Measurements from ENCODE around the gene NACA.

Gene NACA

DNA sequence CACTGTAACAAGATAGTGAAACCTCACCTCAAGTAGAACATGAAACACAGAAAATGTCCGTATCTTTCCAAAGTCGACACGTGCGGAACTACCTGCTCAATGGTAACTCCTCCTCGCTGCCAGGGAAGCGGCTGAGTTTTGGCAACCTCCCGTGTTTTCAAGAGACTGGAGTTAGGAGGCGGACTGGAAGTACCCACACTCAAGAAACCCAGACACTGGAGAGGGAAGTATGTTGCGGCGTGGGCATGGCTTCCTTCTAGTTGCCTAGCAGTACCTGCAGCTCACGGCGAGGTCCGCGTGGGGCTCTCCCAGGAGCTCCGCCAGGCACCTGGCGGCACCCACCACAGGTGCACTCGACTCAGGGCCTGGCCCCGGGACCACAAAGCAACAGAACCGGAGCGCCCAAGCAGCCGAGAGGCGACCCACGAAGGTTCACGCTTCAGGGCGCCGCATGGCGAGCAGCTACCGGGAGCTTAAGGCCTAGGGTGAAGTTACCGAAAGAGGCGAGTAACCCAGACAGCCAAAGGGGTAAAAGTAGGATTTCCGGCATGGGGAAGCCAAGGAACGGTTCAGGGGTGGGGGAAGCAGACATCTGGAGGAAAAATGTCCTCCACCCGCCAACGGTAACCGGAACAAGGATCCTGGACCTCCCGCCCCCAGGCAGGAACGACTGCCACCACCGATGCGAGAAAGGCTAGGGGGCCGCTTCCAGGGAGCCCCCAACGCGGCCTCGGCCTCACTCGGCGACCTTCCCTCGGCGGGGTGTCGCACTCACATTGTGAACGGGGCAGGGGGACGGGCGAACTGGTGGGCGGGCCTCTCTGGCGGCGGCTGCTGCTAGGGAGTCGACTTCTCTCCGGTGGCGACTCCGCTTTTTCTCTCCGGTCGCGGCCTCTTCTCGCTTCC, 37.6 kb downstream of the NACA start:
- no peak for DNase-seq

DNA sequence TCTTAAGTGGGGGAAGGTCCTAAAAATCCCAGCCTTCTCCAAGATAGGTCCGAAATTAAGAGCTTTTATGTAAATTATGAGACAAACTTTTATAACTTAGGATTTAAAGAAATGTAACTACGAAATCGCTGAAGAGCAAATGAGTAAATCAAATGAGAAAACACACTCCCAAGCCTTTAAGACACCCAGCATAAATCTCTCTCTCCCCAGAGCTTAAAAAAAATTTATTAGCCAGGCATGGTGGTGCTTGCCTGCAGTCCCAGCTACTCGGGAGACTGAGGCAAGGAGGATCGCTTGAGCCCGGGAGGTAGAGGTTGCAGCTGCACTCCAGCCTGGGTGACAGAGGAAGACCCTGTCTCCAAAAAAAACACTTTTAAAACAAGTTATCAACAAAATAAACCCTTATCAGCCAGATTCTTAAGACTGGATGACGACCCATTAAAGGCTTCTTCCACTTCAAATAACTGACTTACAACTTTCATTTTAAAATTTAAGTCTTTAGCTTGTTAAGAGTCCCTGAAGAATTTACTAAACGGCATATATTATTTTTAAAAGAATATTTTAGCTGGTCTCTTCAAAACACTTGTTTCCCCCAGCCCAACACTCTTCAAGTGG, 40.2 kb downstream of the NACA start:
- DNase-seq = no peak

DNA sequence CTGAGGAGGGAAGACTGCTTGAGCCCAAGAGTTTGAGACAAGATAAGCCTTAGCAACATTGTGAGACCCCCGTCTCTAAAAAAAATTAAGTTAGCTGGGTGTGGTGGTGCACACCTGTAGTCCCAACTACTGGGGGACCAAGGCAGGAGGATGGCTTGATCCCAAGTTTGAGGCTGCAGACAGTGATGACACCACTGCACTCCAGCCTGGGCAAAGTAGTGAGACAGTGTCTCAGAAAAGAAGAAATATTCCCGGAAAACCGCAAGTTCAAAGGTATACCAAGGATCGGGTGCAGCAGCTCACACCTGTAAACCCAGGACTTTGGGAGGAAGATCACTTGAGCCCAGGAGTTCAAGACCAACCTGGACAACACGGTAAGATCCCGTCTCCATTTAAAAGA, 42.8 kb downstream of the NACA start:
- DNase-seq = no peak

DNA sequence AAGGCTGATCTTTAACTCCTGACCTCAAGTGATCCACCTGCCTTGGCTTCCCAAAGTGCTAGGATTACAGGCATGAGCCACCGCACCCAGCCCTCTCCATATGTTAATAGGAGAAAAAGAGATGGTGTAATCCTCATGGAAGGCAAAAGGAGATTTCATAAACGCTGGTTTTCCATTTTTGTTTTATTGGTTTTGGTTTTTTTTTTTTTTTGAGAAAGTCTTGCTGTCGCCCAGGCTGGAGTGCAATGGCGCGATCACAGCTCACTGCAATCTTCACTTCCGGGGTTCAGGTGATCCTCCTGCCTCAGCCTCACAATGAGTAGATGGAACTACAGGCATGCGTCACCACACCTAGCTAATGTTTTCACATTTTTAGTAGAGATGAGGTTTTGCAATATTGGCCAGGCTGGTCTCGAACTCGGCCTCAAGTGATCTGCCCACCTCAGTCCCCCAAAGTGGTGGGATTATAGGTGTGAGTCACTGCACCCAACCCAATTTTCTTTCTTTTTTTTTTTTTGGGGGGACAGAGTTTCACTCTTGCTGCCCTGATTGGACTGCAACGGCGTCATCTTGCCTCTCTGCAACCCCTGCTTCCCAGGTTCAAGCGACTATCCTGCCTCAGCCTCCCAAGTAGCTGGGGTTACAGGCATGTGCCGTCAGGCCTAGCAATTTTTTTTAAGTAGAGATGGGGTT, 45.1 kb downstream of the NACA start:
- DNase-seq = no peak

DNA sequence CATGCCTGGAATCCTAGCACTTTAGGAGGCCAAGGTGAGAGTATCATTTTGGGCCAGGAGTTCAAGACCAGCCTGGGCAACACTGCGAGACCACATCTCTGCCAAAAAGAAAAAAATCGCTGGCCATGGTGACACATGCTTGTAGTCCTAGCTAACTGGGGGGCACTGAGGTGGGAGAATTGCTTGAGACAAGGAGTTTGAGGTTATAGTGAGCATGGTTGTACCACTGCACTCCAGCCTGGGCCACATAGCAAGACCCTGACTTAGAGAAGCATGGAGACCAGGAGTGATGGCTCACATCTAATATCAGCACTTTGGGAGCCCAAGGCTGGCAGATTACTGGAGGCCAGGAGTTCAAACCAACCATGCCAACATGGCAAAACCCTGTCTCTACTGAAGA, 46.2 kb downstream of the NACA start:
- no peak for DNase-seq

DNA sequence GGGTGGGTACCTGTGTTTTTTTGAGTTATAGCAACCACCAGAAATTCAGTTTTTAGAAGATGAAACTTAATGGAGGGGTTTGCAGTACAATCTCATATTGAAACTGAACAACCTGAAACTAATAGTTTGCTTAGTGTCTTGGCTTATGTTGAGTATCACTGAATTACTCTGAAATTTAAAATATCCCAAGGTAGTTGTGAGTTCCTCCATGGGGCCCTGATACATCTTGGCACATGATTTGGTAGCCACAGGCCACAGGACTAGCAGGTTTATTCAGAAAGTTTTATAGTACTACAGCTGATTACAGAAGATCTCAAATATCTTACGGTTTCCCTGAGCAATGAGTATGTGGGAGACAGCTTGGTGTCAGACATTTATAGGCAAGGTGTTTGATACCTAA, 47.4 kb downstream of the NACA start:
- no peak for DNase-seq

DNA sequence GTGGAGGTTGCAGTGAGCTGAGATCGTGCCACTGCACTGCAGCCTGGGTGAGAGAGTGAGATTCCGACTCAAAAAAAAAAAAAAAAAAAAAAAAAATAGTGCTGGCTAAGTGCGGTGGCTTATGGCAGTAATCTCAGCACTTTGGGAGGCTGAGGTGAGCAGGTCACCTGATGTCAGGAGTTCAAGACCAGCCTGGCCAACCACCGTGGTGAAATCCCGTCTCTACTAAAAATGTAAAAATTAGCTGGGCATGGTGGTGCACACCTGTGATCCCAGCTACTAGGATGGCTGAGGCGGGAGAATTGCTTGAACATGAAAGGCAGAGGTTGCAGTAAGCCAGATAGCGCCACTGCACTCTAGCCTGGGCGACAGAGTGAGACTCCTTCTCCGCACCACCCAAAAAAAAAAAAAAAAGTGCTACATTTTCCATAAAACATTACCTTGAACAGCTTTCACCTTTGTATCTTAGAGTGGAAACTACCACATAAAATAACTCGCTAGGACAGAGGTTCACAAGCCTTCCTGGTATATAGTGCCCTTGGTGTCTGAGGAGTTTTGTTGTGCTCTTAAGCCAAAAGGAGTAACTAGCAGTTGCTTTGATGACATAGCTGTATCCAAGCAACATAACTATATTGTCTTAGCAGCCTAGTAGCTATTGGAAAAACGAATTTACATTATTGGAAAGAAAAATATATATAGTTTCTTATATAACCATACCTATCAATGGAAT, 48.1 kb downstream of the NACA start:
- no peak for DNase-seq

DNA sequence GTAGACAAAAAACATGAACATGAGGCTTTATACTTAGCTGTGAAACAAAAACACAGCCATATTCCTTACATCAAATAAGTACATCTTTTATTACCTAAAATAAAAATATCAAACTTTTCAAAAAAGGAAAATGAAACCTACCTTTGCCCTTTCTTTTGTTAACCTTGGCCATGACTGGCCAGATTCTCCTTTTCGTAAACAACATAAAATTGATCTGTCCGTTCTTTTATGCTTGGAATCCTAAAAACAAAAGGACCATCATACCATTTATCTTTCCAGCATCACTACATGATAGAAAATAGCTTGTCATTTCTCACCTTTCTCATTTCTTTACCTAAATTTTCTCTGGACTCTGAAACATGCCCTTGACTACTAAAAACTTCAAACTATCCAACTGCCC, 53.5 kb downstream of the NACA start:
- DNase-seq = no peak

DNA sequence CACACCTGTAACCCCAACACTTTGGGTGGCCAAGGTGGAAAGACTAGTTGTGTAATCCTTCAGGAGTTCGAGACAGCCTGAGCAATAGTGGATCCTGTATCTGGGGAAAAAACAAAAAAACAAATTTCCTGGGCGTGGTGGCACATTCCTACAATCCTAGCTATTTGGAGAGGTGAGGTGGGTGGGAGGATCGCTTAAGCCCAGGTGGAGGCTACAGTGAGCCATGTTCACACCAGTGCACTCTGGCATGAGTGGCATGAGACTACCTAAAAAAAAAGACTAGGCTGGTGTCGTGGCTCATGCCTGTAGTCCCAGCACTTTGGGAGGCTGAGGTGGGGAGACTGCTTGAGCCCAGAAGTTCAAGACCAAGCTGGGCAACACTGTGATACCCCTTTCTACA, 54.3 kb downstream of the NACA start:
- DNase-seq = no peak

DNA sequence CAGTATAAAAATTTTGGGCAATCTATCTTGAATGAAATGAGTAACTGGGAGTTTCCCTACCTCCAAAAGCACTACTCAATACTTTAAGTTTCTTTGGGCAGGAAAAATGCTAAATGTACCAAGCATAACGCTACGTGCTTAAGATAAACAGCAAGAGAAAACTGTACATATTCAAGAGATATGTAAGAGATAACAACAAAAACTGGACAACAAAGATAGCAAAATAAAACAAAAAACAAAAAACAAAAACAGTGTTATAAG, 57.0 kb downstream of the NACA start:
- no peak for DNase-seq

All from SHP77 (cell line).